Measurements from ENCODE around the gene CCDC157.
A peak's percentile ranks its signal among the peaks of the same experiment; 100 is the strongest.

The CCDC157 gene

GRCh38 chr22:30357650-30358215 lies 926 bp downstream of the CCDC157 start:
- DNase-seq, result no peak

DNA sequence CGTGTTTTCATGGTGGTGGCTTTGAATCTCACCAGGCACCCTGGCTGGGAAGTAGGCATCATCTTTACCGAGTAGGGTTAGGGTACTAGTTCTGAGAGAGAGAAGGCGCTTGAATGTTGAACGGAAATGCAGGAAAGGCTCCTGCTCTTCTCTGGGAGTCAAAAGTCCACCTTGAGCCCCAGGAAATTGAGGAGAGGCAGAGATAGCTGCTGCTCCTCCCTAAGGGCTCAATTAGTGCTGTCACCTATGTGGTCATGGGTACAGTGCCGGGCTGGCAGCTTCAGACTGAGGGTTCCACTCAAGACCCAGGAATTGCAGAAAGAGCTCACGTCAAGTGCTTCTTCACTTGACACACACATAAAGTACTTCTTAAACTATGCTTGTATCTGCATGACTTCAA lies 1.7 kb downstream of the CCDC157 start:
- no peak for DNase-seq

DNA sequence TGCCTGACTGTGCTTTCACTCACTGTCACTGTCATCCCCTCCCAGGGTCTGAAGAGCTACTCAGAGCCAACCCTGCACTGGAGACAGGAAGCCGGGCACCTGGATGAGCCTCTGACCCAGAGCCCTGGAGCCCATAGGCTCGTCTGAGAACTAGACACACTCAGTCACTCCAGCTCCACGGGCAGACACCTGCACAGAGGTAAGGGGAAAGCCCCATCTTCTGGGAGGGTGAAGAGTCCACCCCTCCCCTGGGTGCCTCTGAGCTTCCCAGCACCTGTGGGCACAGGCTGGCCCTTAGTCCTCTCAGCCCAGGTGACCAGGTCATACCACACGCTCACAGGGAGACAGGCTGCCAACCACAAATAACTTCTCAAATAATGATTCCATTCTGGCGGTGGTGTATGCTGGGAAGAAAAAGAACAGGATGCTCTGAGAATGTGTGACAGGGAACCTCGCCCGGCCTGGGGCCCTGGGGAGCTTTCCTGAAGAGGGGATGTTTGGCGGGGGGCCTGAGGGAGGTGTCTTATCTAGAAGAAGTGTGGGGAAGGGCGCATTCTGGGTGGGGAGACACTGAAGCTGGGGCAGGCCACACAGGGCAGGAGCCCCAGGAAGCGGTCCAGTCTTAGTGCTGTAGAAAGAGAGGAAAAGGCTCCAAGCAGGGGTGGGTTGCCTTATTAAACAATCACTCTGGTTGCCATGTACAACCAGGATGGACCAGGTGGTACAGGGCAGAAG lies 5.3 kb downstream of the CCDC157 start:
- DNase-seq, result no peak

DNA sequence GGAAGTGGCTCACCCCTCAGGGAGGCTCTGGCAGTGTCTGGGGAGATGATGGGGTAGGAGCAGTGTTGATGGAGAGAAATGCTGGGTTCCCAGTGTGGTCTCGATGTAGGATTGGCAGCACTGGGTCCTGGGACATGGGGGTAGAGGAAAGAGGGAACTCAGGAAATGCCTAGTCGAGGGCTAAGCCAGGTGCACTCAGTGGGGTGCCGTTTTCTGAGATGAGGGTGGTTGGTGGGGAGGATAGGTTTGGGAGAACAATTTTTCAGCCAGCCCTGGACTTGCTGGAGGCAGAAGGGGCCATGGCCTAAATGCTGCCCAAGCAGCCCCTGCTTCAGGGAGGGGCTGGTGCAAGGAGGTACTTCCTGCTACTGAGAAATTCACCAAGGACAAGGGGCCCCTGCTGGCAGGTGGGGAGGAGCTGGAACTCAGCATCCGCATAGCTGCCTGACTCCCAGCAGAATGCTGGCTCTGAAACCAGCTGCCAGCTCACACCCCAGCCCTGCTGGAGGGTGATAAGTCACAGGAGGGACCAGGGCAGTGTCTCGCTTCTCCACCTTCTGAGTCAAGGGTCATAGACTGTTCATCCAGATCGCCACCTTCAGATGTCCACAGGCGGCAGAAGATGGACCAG lies 6.0 kb downstream of the CCDC157 start:
- DNase-seq, result no peak

GRCh38 chr22:30365891-30366290 lies 9.1 kb downstream of the CCDC157 start:
- DNase-seq, result no peak

GRCh38 chr22:30368420-30368819 lies 11.6 kb downstream of the CCDC157 start:
- DNase-seq, result no peak

DNA sequence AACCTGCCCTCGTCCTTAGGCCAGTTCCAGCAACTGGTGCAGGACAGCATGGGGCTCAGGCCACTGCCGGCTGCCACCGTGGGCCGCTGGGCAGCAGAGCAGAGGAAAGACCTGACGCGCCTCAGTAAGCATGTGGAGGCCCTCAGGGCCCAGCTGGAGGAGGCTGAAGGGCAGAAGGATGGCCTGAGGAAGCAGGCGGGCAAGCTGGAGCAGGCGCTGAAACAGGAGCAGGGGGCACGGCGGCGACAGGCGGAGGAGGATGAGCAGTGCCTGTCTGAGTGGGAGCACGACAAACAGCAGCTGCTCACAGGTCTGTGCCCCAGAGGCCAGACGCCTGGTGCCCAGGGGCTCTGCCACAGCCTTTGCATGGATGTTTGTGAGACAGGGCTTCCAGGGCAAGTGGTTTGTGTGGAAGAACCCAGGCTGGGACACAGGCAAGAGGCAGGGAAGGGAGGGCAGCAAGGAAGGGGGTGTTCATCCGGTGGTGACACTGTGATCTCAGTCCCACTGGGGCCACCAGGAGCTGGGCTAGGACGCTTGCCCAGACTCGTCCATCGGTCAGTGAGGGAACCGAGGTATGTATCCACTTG lies 13.9 kb downstream of the CCDC157 start:
- DNase-seq, result peak; percentile 41

DNA sequence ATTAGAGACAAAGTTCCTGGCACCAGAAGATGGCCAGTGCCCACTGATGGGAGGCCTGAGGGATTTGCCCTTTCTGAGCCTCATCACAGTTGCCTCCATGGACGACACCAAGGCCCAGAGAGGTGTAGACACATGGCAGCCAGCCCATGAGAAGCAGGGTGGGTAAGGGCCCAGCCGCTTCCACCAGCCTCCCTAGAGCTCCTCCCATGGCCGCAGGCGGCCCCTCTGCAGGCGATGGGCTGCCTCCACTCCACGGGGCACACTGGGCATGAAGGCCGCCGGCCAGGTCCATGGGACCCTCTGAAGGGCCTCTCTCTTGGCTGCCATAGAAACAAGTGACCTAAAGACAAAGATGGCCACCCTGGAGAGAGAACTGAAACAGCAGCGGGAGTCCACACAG lies 14.5 kb downstream of the CCDC157 start:
- DNase-seq, result no peak

DNA sequence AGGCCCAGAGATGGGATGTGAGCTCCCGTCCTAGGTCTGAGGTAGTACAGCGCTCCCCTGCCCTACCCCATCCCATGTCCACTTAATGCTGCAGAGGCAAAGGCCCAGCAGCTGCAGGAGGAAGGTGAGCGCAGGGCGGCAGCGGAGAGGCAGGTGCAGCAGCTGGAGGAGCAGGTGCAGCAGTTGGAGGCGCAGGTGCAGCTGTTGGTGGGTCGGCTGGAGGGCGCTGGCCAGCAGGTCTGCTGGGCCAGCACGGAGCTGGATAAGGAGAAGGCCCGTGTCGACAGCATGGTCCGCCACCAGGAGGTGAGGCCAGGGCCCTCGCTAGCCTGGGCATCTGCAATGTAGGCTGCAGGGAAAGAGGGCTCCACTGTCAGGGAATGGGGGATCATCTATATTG lies 15.2 kb downstream of the CCDC157 start:
- no peak for DNase-seq

- DNase-seq, result no peak
Measured at GRCh38 chr22:30372915-30373314, 16.1 kb downstream of the CCDC157 start.

DNA sequence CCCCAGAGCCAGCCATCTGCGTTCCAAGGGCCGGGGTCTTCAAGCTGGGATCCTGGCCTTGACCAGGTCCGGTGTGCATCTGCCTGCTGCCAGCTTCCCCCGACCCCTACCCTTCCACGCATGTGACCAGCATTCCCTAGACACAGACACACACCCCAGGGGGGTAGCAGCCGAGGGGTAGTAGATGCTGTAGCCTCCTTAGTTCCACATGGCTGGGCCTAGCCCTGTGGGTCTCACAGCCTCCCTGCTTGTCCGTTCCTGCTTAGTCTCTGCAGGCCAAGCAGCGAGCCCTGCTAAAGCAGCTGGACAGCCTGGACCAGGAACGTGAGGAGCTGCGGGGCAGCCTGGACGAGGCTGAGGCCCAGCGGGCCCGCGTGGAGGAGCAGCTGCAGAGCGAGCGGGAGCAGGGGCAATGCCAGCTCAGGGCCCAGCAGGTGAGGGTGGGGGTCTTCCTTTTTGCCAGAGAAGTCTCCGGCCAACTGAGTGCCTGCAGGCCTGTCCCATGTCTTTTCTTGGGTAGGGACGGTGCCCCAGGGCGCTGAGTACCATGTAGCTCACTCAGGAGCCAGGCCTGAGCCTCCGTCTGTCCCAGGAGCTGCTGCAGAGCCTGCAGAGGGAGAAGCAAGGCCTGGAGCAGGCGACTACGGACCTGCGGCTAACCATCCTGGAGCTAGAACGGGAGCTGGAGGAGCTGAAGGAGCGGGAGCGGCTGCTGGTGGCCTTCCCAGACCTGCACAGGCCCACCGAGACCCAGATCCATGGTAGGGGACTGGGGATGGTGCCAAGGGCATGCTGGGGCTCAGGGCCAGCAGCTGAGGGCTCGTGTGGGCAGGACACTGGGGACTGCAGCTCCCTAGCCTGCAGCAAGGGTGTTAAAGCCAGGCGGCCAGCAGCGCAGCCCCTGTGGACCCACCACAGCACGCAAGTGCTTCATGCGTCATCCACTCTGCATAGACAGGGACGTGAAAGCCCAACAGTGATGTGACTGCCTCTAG lies 16.8 kb downstream of the CCDC157 start:
- no peak for DNase-seq

- no peak for DNase-seq
Measured at GRCh38 chr22:30375312-30375849, 18.6 kb downstream of the CCDC157 start.

GRCh38 chr22:30380011-30380410 lies 23.2 kb downstream of the CCDC157 start:
- DNase-seq, result no peak

- DNase-seq, result no peak
Measured at GRCh38 chr22:30381264-30381663, 24.5 kb downstream of the CCDC157 start.

- no peak for DNase-seq
Measured at GRCh38 chr22:30382340-30382739, 25.5 kb downstream of the CCDC157 start.

DNA sequence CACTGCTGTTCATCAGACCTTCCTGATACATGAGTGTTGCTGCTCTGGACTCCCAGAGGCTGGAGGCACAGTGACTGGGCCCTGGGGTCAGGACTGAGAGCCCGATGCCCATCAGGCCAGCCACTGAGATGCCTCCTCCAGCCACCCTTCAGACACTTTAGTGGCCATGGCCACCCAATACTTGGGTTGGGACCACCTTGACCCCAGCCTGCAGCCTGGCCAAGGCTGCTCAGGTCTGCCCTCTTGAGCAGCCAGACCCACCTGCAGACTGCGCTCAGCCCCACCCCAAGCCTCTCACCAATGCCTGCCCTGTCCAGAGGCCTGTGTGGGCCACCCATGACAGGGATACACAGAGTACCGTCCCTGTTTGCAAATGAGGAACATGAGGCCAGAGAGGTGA lies 26.3 kb downstream of the CCDC157 start:
- no peak for DNase-seq

DNA sequence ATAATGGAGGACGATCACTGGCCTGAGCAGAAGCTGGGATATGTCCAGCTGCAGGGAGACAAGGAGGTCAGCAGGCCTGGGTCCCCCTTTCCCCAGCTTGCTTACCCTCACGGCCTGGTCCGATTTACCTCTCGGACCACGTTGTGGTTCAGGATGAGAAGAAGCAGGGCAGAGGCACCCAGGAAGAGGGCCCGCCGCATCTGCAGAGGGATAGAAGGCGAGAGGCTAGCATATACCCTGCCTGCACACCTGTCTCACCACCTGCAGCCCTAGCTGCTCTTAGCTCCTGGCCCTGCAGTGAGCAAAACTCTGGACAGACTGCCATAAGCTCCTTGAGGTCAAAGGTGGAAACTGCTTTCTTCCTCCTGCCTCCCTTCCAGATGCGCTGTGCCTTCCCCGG lies 29.1 kb downstream of the CCDC157 start:
- DNase-seq, result no peak

- no peak for DNase-seq
Measured at GRCh38 chr22:30386608-30386959, 29.8 kb downstream of the CCDC157 start.

DNA sequence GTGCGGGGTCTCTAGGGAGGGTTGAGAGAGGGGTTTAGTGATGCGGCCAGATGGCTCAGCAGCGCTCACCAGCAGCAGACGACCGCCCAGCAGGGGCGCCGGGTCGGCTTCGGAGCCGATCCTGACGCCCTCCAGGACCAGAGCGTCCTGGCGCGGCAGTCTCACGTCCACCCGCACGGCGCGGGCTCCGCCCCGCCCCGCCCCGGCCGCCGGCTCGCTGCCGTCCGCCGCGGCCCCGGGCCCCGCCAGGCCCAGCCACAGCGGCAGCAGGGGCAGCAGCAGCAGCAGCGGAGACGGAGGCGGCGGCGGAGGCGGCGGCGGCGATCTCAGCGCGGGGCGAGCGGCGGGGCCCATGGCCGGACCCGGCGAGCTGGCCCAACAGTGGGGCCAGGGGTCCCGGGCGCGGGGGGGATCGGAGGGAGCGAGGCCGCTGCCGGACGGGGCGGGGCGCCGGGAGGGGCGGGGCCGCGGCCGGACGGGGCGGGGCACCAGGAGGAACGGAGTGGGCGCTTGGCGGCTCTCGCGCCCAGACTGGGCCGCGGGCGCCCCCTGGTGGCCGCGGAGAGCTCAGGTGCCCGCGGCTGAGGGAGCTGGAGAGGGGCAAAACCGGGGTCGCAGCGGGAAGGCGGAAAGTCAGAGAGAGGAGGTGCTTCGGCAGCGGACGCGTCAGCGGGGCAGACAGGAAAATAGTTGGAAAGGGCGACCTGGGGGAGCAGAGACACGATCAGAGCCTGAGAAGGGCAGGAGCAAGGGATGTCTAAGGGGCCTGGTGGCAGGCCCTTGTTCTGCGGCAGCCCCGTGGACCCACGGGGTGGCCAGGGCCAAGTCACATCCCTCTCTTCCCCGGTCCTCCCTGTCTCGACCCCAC lies 30.4 kb downstream of the CCDC157 start, which contains the start of gene RNF215:
Gene RNF215 (minus strand): TSS at position 452 of the 868 bp plus-strand sequence. CDS start 98 bp downstream, at position 354.
- DNase-seq, result peak; percentile 32

DNA sequence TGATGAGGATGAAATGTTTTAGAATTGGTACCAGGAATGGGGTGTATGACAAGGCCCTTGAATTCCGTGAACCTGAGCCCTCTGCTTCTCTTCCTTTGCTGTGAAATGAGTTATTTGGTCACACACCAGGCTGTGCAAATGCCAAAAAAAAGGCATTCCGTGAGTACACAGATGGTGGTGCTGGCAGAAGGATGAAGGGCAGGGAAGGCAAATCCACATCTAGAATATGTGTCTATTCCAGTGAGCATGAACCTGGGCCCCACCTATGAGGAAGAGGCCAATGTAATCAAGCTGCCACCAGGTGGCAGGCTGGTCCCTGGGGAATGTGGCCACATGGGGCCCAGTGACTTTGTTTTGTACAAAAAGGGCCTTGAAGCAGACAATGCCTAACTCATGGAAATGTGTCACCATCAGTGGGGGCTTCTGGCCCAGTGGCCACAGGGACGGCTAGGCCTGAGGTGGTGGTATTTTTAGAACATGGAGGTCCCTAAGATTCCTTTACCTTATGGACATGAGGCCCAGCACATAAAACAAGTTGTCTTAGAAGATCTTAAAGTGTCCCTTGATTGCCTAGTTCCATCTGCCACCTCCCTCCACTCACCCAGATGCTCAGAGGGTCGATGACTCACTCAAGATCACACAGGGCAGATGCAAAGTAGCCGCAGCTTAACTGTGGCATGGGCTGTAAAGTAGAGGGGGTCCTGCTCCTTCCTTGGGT lies 34.3 kb downstream of the CCDC157 start:
- peak; percentile 77 for DNase-seq

Data from NCI-H524 treated with DMSO at 0.1 percent for 48 hours (cell line).